ENCODE measurements around the gene TNFAIP8L3.
"Not testable (repeated sequence)": the region's sequence is repeated elsewhere in the genome, so short reads cannot be mapped to it uniquely, and the experiment has no call there.

The TNFAIP8L3 gene

DNA sequence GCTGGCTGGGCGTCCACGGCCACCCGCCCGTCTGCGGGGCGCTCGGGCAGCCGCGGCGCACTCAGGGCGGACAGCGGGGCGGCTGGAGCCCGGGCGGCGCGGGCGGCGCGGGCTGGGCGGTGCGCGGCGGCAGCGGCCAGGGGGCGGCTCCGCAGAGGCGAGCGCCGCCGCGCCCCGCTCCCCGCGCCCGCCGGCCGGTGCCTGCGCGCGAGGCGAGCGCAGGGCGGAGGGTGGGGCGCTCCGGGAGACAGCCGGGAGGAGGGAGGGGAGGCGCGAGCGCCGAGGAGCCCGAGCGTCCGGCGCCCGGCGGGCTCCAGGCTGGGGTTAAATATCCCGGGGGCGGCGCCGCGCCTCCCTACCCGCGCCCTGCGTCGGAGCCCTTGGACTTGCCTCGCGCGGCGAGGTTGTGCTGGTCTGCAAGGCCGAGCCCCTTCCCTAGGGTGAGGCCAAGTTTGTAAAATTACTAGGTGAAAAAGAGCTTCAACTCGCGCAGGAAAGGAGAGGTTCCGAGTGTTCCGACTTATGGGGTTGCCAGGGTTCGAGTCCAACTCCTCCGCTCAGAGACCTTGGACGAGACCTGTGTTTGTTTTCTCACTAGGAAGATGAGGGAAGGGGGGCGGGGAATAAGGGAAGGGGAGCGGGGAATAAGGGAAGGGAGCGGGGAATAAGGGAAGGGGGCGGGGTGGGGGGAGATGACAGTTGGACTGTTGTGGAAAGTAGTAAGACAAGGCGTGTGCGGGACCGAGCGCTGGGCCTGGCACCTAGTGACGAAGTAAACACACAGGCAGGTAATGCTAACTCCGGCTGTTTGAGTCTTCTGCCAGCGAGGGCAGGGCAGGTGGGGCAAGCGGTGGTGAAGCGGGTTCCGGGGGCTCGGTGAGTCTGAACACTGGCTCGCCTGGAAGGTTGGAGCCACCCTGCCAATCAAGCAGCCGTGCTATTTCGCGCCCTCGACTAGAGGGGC lies at the start of gene TNFAIP8L3:
TSS of gene TNFAIP8L3 (minus strand) at position 301 of the 964 bp plus-strand sequence. CDS start 311 bp downstream, outside the sequence.
- DNase-seq = no peak

DNA sequence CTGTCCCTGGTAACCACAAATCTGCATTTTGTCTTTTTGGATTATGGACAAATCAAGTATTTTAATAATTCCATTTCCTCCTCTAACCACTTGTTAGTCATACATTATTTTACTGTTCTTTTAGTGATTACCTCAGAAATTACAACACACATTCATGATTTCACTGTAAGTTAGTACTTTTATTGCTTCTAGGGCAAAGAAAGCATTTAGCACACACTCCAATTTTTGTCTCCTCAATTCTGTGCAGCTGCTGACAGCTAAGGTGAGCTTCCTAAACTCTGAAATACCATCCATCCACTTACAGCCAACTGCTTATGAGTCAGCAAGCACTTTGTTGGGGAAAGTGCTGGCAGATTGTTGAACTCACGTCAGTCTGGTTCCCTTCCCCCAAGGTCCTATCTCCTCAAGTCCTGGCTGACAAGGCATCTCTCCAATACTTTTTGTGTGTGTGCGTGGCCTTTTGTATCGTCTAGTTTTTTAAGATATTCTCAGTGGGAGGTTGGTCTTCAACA lies 49.4 kb upstream of the TNFAIP8L3 start:
- no peak for DNase-seq

GRCh38 chr15:51140347-51140746 lies 45.6 kb upstream of the TNFAIP8L3 start:
- DNase-seq = not testable (repeated sequence)

DNA sequence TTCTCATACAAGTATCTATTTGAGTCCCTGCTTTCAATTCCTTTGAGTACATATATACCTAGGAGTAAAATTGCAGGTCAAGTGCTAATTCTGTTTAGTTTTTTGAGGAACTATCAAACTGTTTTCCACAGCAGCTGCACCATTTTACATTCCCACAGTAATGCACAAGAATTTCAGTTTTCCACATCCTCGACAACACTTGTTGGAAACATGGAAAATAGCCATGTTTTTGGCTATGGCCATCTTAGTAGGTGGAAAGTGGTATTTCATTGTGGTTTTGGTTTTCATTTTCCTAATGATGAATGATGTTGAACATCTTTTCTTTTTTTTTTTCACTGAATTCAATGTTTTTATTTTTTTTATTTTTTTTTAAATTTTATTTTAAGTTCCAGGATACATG lies 44.4 kb upstream of the TNFAIP8L3 start:
- DNase-seq = no peak

- DNase-seq = no peak
Measured at GRCh38 chr15:51137880-51138430, 43.2 kb upstream of the TNFAIP8L3 start.

DNA sequence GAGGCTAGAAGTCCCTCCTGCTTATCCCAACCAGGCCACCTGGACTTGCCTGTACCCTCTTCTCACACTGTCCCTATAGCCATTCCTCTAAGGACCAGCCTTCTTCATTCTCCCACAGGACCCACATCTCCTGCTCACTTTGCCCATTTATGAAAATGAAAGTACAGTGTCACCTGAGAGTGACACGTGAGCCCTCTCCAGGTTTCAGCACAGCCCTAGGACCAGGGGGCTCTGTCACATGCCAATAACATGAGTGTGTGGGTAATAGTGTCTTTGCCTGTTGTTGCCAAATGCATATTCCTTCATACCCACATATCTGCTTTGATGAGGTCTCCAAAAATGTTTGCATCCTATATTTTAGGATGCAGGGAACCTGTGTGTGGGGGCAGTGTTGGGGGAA lies 42.3 kb upstream of the TNFAIP8L3 start:
- no peak for DNase-seq

- no peak for DNase-seq
Measured at GRCh38 chr15:51135276-51135675, 40.6 kb upstream of the TNFAIP8L3 start.

DNA sequence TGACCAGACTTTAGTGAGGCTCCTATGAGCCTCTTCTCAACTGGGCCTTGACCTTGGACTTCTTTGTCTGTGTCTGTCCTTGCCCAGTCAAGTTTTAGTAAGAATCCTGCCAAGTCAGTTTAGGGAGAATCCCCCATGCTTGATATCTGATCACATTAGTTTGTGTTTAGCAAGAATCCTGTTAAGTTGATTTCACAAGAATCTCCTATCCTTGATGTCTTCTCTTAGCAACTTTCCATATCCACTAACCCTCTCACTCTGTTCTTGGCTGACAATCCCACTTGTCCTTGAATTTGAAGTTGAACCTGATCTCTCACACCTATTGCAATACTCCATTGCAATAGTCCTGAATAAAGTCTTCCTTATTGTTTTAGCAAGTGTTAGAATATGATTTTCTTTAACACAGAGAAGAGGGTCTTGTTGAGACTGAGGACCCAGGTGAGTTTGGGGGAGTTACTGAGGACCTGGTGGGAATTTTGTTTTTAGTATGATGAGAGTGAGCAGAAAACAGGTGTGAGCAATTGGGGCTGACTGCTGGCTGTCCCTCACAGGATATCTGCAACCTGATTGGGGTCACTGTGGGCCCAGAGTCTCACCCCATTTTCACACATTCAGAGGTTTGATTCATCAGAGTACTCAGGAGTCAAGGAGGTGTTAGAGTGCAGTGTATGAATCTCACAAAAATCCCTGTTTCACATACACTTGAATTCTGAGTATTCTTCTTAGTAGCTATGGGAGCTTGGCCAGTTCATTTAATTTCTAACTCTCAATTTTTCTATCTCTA lies 39.9 kb upstream of the TNFAIP8L3 start:
- no peak for DNase-seq

GRCh38 chr15:51133140-51133765 lies 38.5 kb upstream of the TNFAIP8L3 start:
- DNase-seq = no peak

GRCh38 chr15:51132384-51133139 lies 37.9 kb upstream of the TNFAIP8L3 start:
- DNase-seq = peak; percentile 40

- no peak for DNase-seq
Measured at GRCh38 chr15:51131596-51132290, 37.0 kb upstream of the TNFAIP8L3 start.

GRCh38 chr15:51130344-51130743 lies 35.6 kb upstream of the TNFAIP8L3 start:
- DNase-seq = no peak

- DNase-seq = no peak
Measured at GRCh38 chr15:51129535-51130188, 35.0 kb upstream of the TNFAIP8L3 start.

DNA sequence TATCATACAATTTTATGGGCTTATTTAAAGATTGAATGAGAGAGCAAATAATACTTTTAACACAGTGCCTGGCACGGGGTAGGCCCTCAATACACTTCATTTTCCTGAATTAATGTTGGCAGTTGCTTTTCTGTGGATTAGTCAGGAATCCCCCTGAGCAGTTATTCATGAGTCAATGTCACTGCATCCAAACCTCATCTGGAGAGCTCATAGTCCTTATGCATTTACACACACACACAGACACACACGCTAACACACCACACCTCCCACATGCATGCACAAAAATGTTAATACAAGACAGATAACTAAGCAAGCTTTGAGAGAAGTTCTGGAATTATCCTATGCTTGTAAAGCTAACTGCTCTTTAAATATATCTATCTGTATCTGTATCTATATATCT lies 34.0 kb upstream of the TNFAIP8L3 start:
- no peak for DNase-seq

DNA sequence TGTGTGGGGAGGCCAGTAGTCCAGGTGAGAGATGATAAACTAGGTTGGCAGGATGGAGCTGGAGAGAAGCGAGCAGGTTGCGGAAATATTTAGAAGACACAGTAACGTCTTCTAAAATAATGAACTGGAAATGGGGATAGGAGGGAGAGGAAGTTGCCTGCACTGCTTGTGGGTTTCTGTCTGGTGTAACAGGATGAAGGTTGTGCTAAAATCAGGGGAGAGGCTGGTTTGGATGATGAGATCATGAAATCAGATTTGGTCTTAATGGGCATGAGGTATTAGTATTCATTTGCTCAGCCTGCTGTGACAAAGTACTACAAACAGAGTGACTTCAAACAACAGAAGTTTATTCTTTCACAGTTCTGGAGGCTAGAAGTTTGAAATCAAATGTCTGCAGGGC lies 32.1 kb upstream of the TNFAIP8L3 start:
- no peak for DNase-seq

DNA sequence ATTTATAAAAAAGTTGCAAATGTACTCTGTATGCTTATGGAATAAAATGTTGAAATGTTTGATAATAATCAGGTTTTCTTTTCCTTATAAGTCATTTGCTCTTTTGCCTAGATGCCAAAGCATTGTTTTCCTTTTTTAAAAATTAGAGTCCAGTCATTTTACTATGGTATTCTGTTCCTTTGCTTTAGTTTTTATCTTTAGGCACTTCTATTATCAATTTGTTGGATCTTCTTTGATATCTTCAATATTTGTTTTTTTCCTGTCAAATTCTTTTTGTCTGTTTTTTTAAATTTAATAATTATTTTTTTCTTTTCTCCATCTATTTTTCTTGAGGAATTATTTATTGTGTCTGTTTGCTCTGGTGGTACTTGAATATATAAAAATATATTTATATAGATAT lies 28.3 kb upstream of the TNFAIP8L3 start:
- DNase-seq = not testable (repeated sequence)

DNA sequence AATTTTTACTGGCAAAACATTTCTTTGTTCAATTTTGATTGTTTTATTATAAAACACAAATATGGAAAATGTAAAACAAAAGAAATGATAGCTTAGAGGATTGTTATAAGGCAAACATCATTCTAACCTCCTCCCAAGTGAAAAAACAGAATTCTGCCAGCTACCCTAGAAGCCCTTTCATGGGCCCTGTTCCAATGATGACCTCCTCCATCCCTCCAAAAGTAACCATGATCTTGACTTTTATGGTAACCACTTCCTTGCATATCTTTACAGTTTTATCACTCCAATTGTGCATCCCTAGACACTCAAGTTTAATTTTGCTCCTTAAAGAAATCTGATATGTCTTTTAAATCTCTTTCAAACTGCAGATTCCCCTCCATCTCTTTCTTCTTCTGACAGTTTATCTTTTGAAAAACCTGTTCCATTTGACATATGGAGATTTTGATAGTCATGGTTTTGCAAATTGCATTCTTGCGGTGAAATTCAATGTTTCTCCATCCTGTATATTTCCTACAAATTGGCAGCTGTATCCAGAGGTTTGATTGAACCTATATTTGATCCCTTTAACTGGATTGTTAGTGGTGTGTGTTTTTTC lies 27.0 kb upstream of the TNFAIP8L3 start:
- DNase-seq = no peak

DNA sequence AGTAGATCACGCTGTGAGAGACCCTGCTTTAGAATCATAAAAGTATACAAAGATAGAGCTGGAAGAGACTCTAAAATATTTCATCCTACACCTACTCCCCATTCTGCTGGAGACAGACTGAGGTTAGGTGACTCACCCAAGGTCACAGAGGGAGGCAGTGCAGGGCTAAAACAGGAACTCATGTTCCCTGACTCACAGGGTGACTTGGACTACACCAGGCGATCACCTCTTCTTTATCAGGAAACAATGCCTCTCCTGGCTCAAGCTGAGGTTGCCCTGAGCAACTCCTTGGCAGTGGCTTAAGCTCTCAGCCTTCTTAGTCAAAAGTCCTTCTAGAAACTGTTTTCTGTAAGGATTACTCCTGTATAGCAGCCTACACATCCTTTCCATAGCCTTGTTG lies 26.4 kb upstream of the TNFAIP8L3 start:
- peak; percentile 59 for DNase-seq

- DNase-seq = no peak
Measured at GRCh38 chr15:51119120-51119519, 24.4 kb upstream of the TNFAIP8L3 start.

GRCh38 chr15:51117270-51117669 lies 22.6 kb upstream of the TNFAIP8L3 start:
- no peak for DNase-seq

Data from T1000 (cell line).